IMR-90 (cell line): ENCODE results near the gene ACSM4. TPM values are rescaled to one million over a fixed set of nuclear protein-coding genes. Genes with fewer than 3 reads are reported as not detected.

Experiments
- ATAC-seq: fragments of 200-7000 bp; cut with Tn5 transposase; 2 replicates; pipeline ENCODE4 v1.9.1; 2020; ENCODE audit warnings: low read depth, mild to moderate bottlenecking, moderate library complexity
- BruUV-seq: library from RNA; stranded (reverse); fragments of 400-500 nt; replicated peaks from 2 replicates; lab custom pipeline; 2021; lab: Mats Ljungman, UMichigan
- CTCF ChIA-PET: fragments of 300-600 bp; formaldehyde crosslinking; extraction: SDS; loops from one replicate; lab custom pipeline; 2021; ENCODE audit warnings: antibody characterized with exemption; lab: Yijun Ruan, JAX
- POLR2A ChIA-PET: fragments of 300-600 bp; sonication (Branson Sonifier 250); formaldehyde crosslinking; loops from one replicate; lab custom pipeline; 2022; ENCODE audit warnings: antibody characterized with exemption; ENCODE audit not compliant: unreplicated experiment; lab: Charles Lee
- DNase-seq: peaks from one replicate; pipeline ENCODE4 v3.0.0; 2013
- H2AFZ ChIP-seq: replicated peaks from 2 replicates; pipeline ENCODE3; 2013; ENCODE audit warnings: low read length, mild to moderate bottlenecking; ENCODE audit not compliant: poor library complexity
- H2AK5ac ChIP-seq: 2 replicates; pipeline ENCODE4 v1.6.1; 2013; ENCODE audit warnings: low read depth, low read length, inconsistent platforms
- H2AK9ac ChIP-seq: replicated peaks from 2 replicates; pipeline ENCODE3; 2013; ENCODE audit warnings: mild to moderate bottlenecking, low read depth, low read length, moderate library complexity; ENCODE audit not compliant: poor library complexity
- H2BK120ac ChIP-seq: 2 replicates; pipeline ENCODE4 v1.6.1; 2013; ENCODE audit warnings: low read depth, low read length, inconsistent platforms
- H2BK15ac ChIP-seq: 3 replicates; pipeline ENCODE4 v1.6.1; 2013; ENCODE audit warnings: low read depth, low read length, inconsistent platforms
- H2BK20ac ChIP-seq: 2 replicates; pipeline ENCODE4 v1.6.1; 2013; ENCODE audit warnings: low read depth, mild to moderate bottlenecking, inconsistent platforms, low read length, moderate library complexity
- H2BK5ac ChIP-seq: 2 replicates; pipeline ENCODE4 v1.6.1; 2013; ENCODE audit warnings: mild to moderate bottlenecking, low read depth, low read length, inconsistent platforms; ENCODE audit not compliant: poor library complexity, severe bottlenecking
- H3K14ac ChIP-seq: replicated peaks from 2 replicates; pipeline ENCODE4 v1.6.1; 2013; ENCODE audit warnings: low read depth, low read length, inconsistent platforms
- H3K18ac ChIP-seq: 2 replicates; pipeline ENCODE4 v1.6.1; 2013; ENCODE audit warnings: low read depth, low read length, control low read depth
- H3K23ac ChIP-seq: 2 replicates; pipeline ENCODE4 v1.6.1; 2013; ENCODE audit warnings: low read depth, low read length, inconsistent platforms
- H3K27ac ChIP-seq: 2 replicates; pipeline ENCODE4 v1.5.1; 2013; ENCODE audit warnings: mild to moderate bottlenecking, control low read depth, low read length; ENCODE audit not compliant: insufficient read depth
- H3K27me3 ChIP-seq: 2 replicates; pipeline ENCODE4 v1.6.1; 2013; ENCODE audit warnings: low read length; ENCODE audit not compliant: control insufficient read depth, insufficient read depth
- H3K36me3 ChIP-seq: 2 replicates; pipeline ENCODE4 v1.6.1; 2013; ENCODE audit warnings: low read length, mixed read lengths; ENCODE audit not compliant: control insufficient read depth, insufficient read depth
- H3K4ac ChIP-seq: 2 replicates; pipeline ENCODE4 v1.6.1; 2013; ENCODE audit warnings: low read depth, low read length, inconsistent platforms
- H3K4me1 ChIP-seq: 2 replicates; pipeline ENCODE4 v1.6.1; 2013; ENCODE audit warnings: low read length, mixed read lengths; ENCODE audit not compliant: control insufficient read depth, insufficient read depth
- H3K4me2 ChIP-seq: 2 replicates; pipeline ENCODE4 v1.6.1; 2013; ENCODE audit warnings: low read depth, mild to moderate bottlenecking, control low read depth, low read length, moderate library complexity
- H3K4me3 ChIP-seq: 2 replicates; pipeline ENCODE4 v1.5.1; 2013; ENCODE audit warnings: low read depth, mild to moderate bottlenecking, control low read depth, low read length, moderate library complexity; ENCODE audit not compliant: insufficient read depth
- H3K56ac ChIP-seq: 2 replicates; pipeline ENCODE4 v1.6.1; 2013; ENCODE audit warnings: low read length, inconsistent platforms; ENCODE audit not compliant: insufficient read depth; ENCODE audit errors: extremely low read depth
- H3K79me1 ChIP-seq, 2 experiments: 2 replicates each; pipeline ENCODE4 v1.6.1; 2013; ENCODE audit warnings: low read length in 2 of 2, inconsistent platforms in 1 of 2, low read depth in 1 of 2
- H3K9ac ChIP-seq: 2 replicates; pipeline ENCODE4 v1.6.1; 2013; ENCODE audit warnings: low read depth, low read length, control low read depth
- H3K9me1 ChIP-seq: 2 replicates; pipeline ENCODE4 v1.6.1; 2013; ENCODE audit warnings: low read length, inconsistent platforms; ENCODE audit not compliant: insufficient read depth
- H3K9me3 ChIP-seq: 2 replicates; pipeline ENCODE4 v1.6.1; 2013; ENCODE audit warnings: low read length; ENCODE audit not compliant: control insufficient read depth, insufficient read depth
- H4K20me1 ChIP-seq: 2 replicates; pipeline ENCODE4 v1.6.1; 2013; ENCODE audit warnings: low read length, inconsistent platforms; ENCODE audit not compliant: insufficient read depth
- H4K5ac ChIP-seq: 2 replicates; pipeline ENCODE4 v1.6.1; 2013; ENCODE audit warnings: mild to moderate bottlenecking, low read depth, low read length, control low read depth
- H4K8ac ChIP-seq, 2 experiments: 2 replicates each; pipeline ENCODE4 v1.6.1; 2013; ENCODE audit warnings: low read depth in 2 of 2, low read length in 2 of 2, control low read depth in 1 of 2, inconsistent platforms in 1 of 2
- H4K91ac ChIP-seq: 2 replicates; pipeline ENCODE4 v1.6.1; 2013; ENCODE audit warnings: low read depth, low read length, inconsistent platforms; ENCODE audit not compliant: insufficient read depth
- BHLHE40 ChIP-seq: fragments of 150-350 bp; IDR thresholded peaks from 2 replicates; pipeline ENCODE4 v1.6.1; 2016; ENCODE audit warnings: mild to moderate bottlenecking, low read depth, low read length
- CEBPB ChIP-seq: IDR thresholded peaks from 2 replicates; pipeline ENCODE4 v1.6.1; 2012; ENCODE audit warnings: low read depth, low read length, improper control_type of control experiment
- CHD1 ChIP-seq: IDR thresholded peaks from 2 replicates; pipeline ENCODE4 v1.6.1; 2012; ENCODE audit warnings: low read depth, low read length, improper control_type of control experiment
- ELK1 ChIP-seq: fragments of 150-350 bp; IDR thresholded peaks from 2 replicates; pipeline ENCODE4 v1.6.1; 2016; ENCODE audit warnings: low read depth, mild to moderate bottlenecking, low read length, moderate library complexity, borderline replicate concordance
- FOS ChIP-seq: fragments of 150-350 bp; IDR thresholded peaks from 2 replicates; pipeline ENCODE4 v1.6.1; 2016; ENCODE audit warnings: low read depth, low read length
- MAZ ChIP-seq: IDR thresholded peaks from 2 replicates; pipeline ENCODE4 v1.6.1; 2012; ENCODE audit warnings: low read depth, mild to moderate bottlenecking, low read length, improper control_type of control experiment, moderate library complexity, borderline replicate concordance
- MXI1 ChIP-seq: IDR thresholded peaks from 2 replicates; pipeline ENCODE4 v1.6.1; 2012; ENCODE audit warnings: low read depth, mild to moderate bottlenecking, low read length, moderate library complexity, borderline replicate concordance
- NFE2L2 ChIP-seq: fragments of 150-350 bp; IDR thresholded peaks from 2 replicates; pipeline ENCODE4 v1.6.1; 2016; ENCODE audit warnings: low read depth, mild to moderate bottlenecking, low read length
- POLR2A ChIP-seq: IDR thresholded peaks from 2 replicates; pipeline ENCODE4 v1.6.1; 2012; ENCODE audit warnings: mild to moderate bottlenecking, low read depth, low read length
- RAD21 ChIP-seq: IDR thresholded peaks from 2 replicates; pipeline ENCODE4 v1.6.1; 2012; ENCODE audit warnings: low read length, improper control_type of control experiment
- RCOR1 ChIP-seq: IDR thresholded peaks from 2 replicates; pipeline ENCODE4 v1.6.1; 2012; ENCODE audit warnings: mild to moderate bottlenecking, low read length, improper control_type of control experiment; ENCODE audit not compliant: insufficient replicate concordance
- RFX5 ChIP-seq: IDR thresholded peaks from 2 replicates; pipeline ENCODE4 v1.8.0; 2012; ENCODE audit warnings: low read depth, mild to moderate bottlenecking, low read length, moderate library complexity
- SMC3 ChIP-seq: fragments of 150-350 bp; IDR thresholded peaks from 2 replicates; pipeline ENCODE4 v1.6.1; 2016; ENCODE audit warnings: low read depth, mild to moderate bottlenecking, antibody characterized with exemption, low read length, moderate library complexity
- USF2 ChIP-seq: fragments of 150-350 bp; IDR thresholded peaks from 2 replicates; pipeline ENCODE4 v1.6.1; 2017; ENCODE audit warnings: mild to moderate bottlenecking, antibody characterized with exemption, low read length, low read depth
- WGBS, 2 experiments: methylation state at CpG; one replicate each; pipeline versions ENCODE4 v1.1.5 to v1.1.7; 2013; ENCODE audit warnings: missing lambda C conversion rate in 2 of 2; ENCODE audit not compliant: insufficient read length in 1 of 2; ENCODE audit errors: extremely low coverage in 2 of 2; 5-methylcytosine and 5-hydroxymethylcytosine counted together
- dilution Hi-C: fragments of 300-500 bp; cut with HindIII; formaldehyde crosslinking; loops from one replicate; pipeline ENCODE4 v1.14.3; 2018; ENCODE audit warnings: low sequenced_read_pairs; ENCODE audit not compliant: unreplicated experiment
- in situ Hi-C: fragments of 300-500 bp; cut with MboI; formaldehyde crosslinking; loops from 3 replicates; pipeline ENCODE4 v1.14.3; 2019; ENCODE audit warnings: low sequenced_read_pairs, inconsistent platforms, mixed read lengths
- intact Hi-C: fragments of 100-400 bp; cut with micrococcal nuclease; formaldehyde crosslinking; loops from 2 replicates; pipeline ENCODE4 v1.10.0; 2022
- polyA plus RNA-seq, 3 experiments: library from polyadenylated mRNA; depleted of rRNA; stranded (reverse); fragments of >200 nt; gene quantifications; 2 replicates each; pipeline ENCODE4 v1.2.3, GENCODE V29; 2012; ENCODE audit warnings: low replicate concordance in 1 of 3
- total RNA-seq: library from RNA; depleted of rRNA; stranded (reverse); fragments of >200 nt; gene quantifications from 2 replicates; pipeline ENCODE4 v1.2.3, GENCODE V29; 2012

The ACSM4 gene
- total and polyA plus RNA-seq, 2 of the 4 experiments (the other 2 are of a cell fraction), result not detected

DNA sequence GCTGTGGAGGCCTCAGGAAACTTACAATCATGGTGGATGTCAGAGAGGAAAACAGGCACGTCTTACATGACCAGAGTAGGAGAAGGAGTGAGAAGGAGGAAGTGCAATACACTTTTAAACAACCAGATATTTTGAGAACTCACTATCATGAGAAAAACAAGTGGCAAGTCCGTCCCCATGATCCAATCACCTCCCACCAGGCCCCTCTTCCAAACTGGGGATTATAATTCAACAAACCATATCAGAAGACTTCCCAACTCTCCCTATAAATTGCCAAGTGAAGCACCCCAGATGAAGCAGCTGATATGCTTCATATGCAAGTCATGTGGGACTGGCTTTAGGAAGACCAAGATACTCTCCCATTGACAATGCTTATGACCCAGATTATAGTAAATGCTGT, 11.6 kb upstream of the ACSM4 start:
- no peaks in the 10 kb centered on the region; the same call in 1 of the 2 replicates for H3K9me3 ChIP-seq
- no peak overlapping the region for H2BK5ac ChIP-seq
- no peak overlapping the region for H4K5ac ChIP-seq
- H2AFZ ChIP-seq, result no peak overlapping the region
- in situ Hi-C loops, result no loop called here
- no peaks in the 10 kb centered on the region for H3K36me3 ChIP-seq
- no peak overlapping the region for H3K56ac ChIP-seq
- H3K4me2 ChIP-seq, result no peak overlapping the region
- no peak overlapping the region for H3K4ac ChIP-seq
- no peak overlapping the region for H2BK120ac ChIP-seq
- intact Hi-C loops, result no loop called here
- H3K9me1 ChIP-seq, result no peaks in the 10 kb centered on the region
- no peak overlapping the region for H4K8ac ChIP-seq
- DNase-seq, result no peak
- no peak overlapping the region for H2BK20ac ChIP-seq
- no peaks in the 10 kb centered on the region for H4K20me1 ChIP-seq
- H2BK15ac ChIP-seq, result no peak overlapping the region
- H2AK9ac ChIP-seq, result no peak overlapping the region
- no peak overlapping the region for H3K18ac ChIP-seq
- H3K9ac ChIP-seq, result no peak overlapping the region
- H3K27me3 ChIP-seq, result no peaks in the 10 kb centered on the region
- WGBS, 2 experiments, result no CpG with 5 or more reads among the region's 2 CpGs
- no peak overlapping the region for H4K91ac ChIP-seq
- H3K79me1 ChIP-seq, result no peaks in the 10 kb centered on the region
- H3K14ac ChIP-seq, result no peak overlapping the region
- ATAC-seq, result no peak
- H3K27ac ChIP-seq, result no peak overlapping the region
- no peak for TF ChIP-seq ELK1
- no peak for TF ChIP-seq RCOR1
- no peak for TF ChIP-seq USF2
- TF ChIP-seq MAZ, result no peak
- TF ChIP-seq FOS, result no peak
- no peak for TF ChIP-seq SMC3
- TF ChIP-seq POLR2A, result no peak
- TF ChIP-seq CHD1, result no peak
- TF ChIP-seq RFX5, result no peak
- no peak for TF ChIP-seq BHLHE40
- no peak for TF ChIP-seq NFE2L2
- no peak for TF ChIP-seq CEBPB
- TF ChIP-seq RAD21, result no peak
- no peak for TF ChIP-seq MXI1
- no TSS peak for BruUV-seq
- dilution Hi-C loops, result no loop called here
- ChIA-PET POLR2A (no interaction called here), CTCF (no interaction called here)
- no peak overlapping the region for H3K4me3 ChIP-seq
- no peaks in the 10 kb centered on the region for H3K4me1 ChIP-seq
- H3K23ac ChIP-seq, result no peak overlapping the region
- no peak overlapping the region for H2AK5ac ChIP-seq
